Large intestine (tissue), 3 donors: Measurements from ENCODE around the gene PPP2R5C. TPM values are rescaled to one million over a fixed set of nuclear protein-coding genes. Genes with fewer than 3 reads are reported as not detected.

Source experiments
- DNase-seq, 2 donors: peaks; one replicate each; pipeline versions ENCODE4 v3.0.0 to v3.0.0-alpha.2; 2013
- H3K27ac ChIP-seq: one replicate; pipeline ENCODE4 v1.5.1; 2013; ENCODE audit warnings: low read length
- H3K27me3 ChIP-seq: 2 replicates; pipeline ENCODE4 v1.6.1; 2013; ENCODE audit warnings: low read length; ENCODE audit not compliant: control insufficient read depth, insufficient read depth
- H3K36me3 ChIP-seq: 2 replicates; pipeline ENCODE4 v1.6.1; 2013; ENCODE audit warnings: low read length; ENCODE audit not compliant: control insufficient read depth, insufficient read depth
- H3K4me1 ChIP-seq: one replicate; pipeline ENCODE4 v1.6.1; 2013; ENCODE audit warnings: low read length; ENCODE audit not compliant: control insufficient read depth, insufficient read depth
- H3K4me3 ChIP-seq: one replicate; pipeline ENCODE4 v1.5.1; 2013; ENCODE audit warnings: low read length
- H3K9me3 ChIP-seq: one replicate; pipeline ENCODE4 v1.6.1; 2013; ENCODE audit warnings: mild to moderate bottlenecking, low read depth, low read length, moderate library complexity; ENCODE audit not compliant: control insufficient read depth
- WGBS: methylation state at CpG from one replicate; pipeline ENCODE4 v1.1.5; 2013; ENCODE audit warnings: low lambda C conversion rate; ENCODE audit not compliant: insufficient coverage; 5-methylcytosine and 5-hydroxymethylcytosine counted together
- polyA plus RNA-seq: library from polyadenylated mRNA; unstranded; fragments of 120-200 nt; gene quantifications from one replicate; pipeline ENCODE4 v1.2.1, GENCODE V29; 2013

PPP2R5C gene
- polyA plus RNA-seq, 1 donor, result 93.4 TPM

GRCh38 chr14:101973356-101973755 is 211.8 kb downstream of the PPP2R5C start:
- no CpG with 5 or more reads among the region's 7 CpGs for WGBS
- Histone ChIP-seq H3K27ac (no peak overlapping the region), H3K4me1 (peaks cover 8% of the 10 kb centered on the region), H3K27me3 (no peaks in the 10 kb centered on the region), H3K36me3 (peaks cover 28% of the 10 kb centered on the region), H3K4me3 (no peak overlapping the region), H3K9me3 (no peaks in the 10 kb centered on the region)
- DNase-seq, result no peak

GRCh38 chr14:101975231-101975630 is 213.7 kb downstream of the PPP2R5C start:
- no peaks in the 10 kb centered on the region for H3K27me3 ChIP-seq
- WGBS, result 100% methylated on average over 3 of the region's 7 CpGs
- H3K4me3 ChIP-seq, result no peak overlapping the region
- no peaks in the 10 kb centered on the region for H3K9me3 ChIP-seq
- H3K36me3 ChIP-seq, result peaks cover 38% of the 10 kb centered on the region
- H3K27ac ChIP-seq, result no peak overlapping the region
- H3K4me1 ChIP-seq, result peaks cover 8% of the 10 kb centered on the region
- DNase-seq, result no peak

Other genes with a start within 250 kb of the PPP2R5C start
- 5.9 TPM for gene DIO3, start 200.2 kb upstream of the PPP2R5C start, polyA plus RNA-seq
- 259 TPM for gene DYNC1H1, start 202.9 kb downstream of the PPP2R5C start, polyA plus RNA-seq